GM18508 (cell line): ENCODE measurements around the gene LCE1E.

ENCODE experiments used
- ATAC-seq: cut with Tn5 transposase; IDR thresholded peaks from one replicate; pipeline ENCODE4 v1.9.1; 2021; ENCODE audit warnings: moderate number of reproducible peaks; ENCODE audit not compliant: insufficient read depth, unreplicated experiment

LCE1E gene

GRCh38 chr1:152776361-152776760 lies 9.7 kb upstream of the LCE1E start:
- ATAC-seq, result no peak

- no peak for ATAC-seq
Observed at GRCh38 chr1:152777510-152778137, 8.4 kb upstream of the LCE1E start.

- no peak for ATAC-seq
Observed at GRCh38 chr1:152783095-152783494, 3.0 kb upstream of the LCE1E start.

- no peak for ATAC-seq
Observed at GRCh38 chr1:152795686-152796085, 9.6 kb downstream of the LCE1E start.

- no peak for ATAC-seq
Observed at GRCh38 chr1:152796421-152796820, 10.4 kb downstream of the LCE1E start, which contains the start of gene LCE1D. Gene LCE1D (plus strand): TSS chr1:152796721. CDS start chr1:152797795, 1,074 bp downstream.

GRCh38 chr1:152801333-152801732 lies 15.3 kb downstream of the LCE1E start:
- ATAC-seq, result no peak

GRCh38 chr1:152806576-152806975 lies 20.5 kb downstream of the LCE1E start, which contains the start of gene LCE1C:
Gene LCE1C (minus strand): TSS chr1:152806651. CDS start chr1:152805478, 1,173 bp downstream.
- no peak for ATAC-seq

- no peak for ATAC-seq
Observed at GRCh38 chr1:152811050-152811449, 25.0 kb downstream of the LCE1E start.

- no peak for ATAC-seq
Observed at GRCh38 chr1:152811671-152812070, 25.6 kb downstream of the LCE1E start, which contains the start of gene LCE1B. Gene LCE1B (plus strand): TSS chr1:152811971. CDS start chr1:152812447, 476 bp downstream.

- ATAC-seq, result no peak
Observed at GRCh38 chr1:152817309-152817708, 31.3 kb downstream of the LCE1E start.

GRCh38 chr1:152823294-152823693 lies 37.2 kb downstream of the LCE1E start:
- no peak for ATAC-seq

- no peak for ATAC-seq
Observed at GRCh38 chr1:152824964-152825363, 38.9 kb downstream of the LCE1E start.

GRCh38 chr1:152827173-152827572 lies 41.1 kb downstream of the LCE1E start, which contains the start of gene LCE1A:
Gene LCE1A (plus strand): TSS chr1:152827473. CDS start chr1:152827473, 0 bp downstream.
- no peak for ATAC-seq

- ATAC-seq, result no peak
Observed at GRCh38 chr1:152836870-152837269, 50.8 kb downstream of the LCE1E start.
